GM18858 (cell line): ENCODE results near the gene THOC5.
"Not testable (repeated sequence)": the region's sequence is repeated elsewhere in the genome, so short reads cannot be mapped to it uniquely, and the experiment has no call there.

Source experiments
- ATAC-seq: cut with Tn5 transposase; IDR thresholded peaks from one replicate; pipeline ENCODE4 v1.9.1; 2021; ENCODE audit not compliant: unreplicated experiment

Gene THOC5

DNA sequence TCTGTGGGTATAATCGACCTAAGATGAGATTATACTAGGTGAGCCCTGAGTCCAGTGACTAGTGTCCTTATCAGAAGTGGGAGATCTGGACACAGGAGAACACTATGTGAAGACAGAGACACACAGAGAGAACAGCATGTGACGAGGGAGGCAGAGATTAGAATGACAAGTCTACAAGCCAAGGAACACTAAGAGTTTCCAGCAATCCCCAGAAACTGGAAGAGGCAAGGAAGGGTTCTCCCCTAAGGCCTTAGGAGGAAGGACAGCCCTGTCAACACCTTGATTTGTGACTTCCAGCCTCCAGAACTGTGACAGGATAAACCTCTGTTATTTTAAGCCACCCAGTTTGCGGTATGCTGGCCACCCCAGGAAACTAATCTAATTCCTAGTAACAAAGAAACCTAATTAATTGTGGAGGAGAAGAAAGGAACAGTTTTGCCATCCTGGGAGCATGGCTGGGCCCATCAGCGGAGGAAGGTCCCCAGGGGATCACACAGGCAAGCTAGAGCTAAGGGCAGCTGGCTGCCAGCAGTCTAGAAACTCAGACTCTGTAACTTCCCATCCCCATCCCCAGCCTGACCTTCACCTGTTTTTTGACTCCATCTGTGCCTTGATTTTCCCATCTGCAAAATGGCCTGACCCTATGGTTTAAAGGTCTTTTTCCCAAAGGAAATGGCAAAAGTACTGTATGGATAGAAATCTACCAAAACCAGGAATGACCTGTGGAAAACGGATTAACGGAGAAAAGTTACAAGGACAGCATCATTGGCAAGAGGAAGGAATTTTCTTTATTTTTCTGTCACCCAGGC lies 10.3 kb upstream of the THOC5 start:
- ATAC-seq = no peak

DNA sequence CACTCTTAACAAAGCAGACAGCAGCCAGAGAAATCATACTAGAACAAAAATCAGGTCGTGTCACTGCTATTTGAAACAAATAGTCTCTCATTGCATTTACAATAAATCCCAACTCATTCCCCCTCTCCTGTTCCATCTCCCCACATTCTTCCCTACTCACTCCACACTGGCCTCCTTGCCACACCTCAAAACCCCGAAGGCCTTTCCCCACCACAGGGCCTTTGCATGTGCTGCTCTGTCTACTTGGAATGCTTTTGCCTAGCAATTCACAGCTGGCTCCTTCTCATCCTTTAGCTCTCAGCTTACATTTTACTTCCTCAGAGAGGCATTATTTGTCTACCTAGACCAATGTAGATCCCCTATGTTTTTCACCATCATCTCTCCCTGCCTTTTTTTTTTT lies 6.3 kb upstream of the THOC5 start:
- no peak for ATAC-seq

DNA sequence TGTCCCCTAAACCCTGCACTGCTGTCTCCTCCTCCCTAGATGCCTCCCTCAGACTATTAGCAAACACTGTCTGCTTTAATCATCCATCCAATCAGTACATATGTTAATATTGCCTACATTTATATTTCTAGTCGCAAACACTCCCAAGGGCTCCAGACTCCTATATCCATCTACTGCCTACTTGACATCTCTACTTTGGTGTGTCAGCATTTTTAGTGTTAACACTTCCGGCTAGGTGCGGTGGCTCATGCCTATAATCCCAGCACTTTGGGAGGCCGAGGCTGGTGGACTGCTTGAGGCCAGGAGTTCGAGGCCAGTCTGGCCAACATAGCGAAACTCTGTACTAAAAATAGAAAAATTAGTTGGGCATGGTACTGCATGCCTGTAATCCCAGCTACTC lies 5.5 kb upstream of the THOC5 start:
- no peak for ATAC-seq

DNA sequence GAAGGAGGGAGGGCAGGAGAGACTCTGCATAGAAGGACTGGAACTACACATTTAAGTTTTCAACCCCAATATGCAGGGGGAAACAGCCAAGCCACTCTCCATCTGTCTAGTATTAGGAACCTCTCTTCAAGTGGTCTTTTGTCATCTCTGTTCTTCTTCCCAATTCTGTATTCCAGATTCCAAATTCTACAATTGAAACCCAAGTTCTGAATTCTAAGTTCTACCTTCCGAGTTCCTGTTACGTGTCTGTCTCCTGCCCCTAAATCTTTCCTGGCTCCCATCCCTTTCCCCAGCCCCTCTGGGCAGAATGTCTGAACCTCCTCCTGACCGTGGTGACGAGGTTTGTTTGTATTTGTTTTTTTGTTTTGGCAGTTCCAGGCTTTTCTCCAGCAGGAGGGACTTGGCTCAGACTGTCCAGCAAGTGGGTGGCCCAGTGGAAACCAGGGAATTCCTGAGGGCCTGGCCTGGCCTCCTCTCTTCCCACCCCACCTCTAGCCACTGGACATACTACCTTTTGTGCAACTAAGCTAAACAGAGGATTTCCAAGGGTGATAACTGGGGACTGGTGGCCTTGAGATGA lies 1.6 kb upstream of the THOC5 start:
- no peak for ATAC-seq

DNA sequence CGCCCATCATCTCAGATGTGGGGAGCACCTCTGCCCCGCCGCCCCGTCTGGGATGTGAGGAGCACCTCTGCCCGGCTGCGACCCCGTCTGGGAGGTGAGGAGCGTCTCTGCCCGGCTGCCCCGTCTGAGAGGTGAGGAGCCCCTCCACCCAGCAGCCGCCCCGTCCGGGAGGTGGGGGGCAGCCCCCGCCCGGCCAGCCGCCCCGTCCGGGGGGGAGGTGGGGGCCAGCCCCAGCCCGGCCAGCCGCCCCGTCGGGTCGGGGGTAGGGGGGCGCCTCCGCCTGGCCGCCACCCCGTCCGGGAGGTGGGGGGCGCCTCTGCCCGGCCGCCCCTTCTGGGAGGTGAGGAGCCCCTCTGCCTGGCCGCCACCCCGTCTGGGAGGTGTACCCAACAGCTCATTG lies 1.2 kb downstream of the THOC5 start:
- not testable (repeated sequence) for ATAC-seq

DNA sequence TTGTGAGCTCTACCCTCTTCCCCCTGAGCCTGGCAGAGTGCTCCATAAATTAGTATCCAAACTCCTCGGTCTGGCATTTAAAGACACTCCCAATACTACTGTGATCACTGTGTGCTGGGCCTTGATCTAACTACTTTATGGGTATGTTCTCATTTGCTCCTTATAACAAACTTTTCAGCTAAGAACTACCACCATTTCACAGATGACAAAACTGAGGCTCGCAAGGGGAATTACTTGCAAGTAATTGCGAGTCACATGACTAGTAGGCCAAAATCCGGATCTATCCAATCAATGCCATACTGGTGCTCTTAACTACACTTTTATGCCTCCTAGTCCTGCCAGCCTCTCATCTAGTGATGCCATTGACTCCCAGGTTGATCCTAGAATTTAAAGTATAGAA lies 3.6 kb downstream of the THOC5 start:
- ATAC-seq = no peak

DNA sequence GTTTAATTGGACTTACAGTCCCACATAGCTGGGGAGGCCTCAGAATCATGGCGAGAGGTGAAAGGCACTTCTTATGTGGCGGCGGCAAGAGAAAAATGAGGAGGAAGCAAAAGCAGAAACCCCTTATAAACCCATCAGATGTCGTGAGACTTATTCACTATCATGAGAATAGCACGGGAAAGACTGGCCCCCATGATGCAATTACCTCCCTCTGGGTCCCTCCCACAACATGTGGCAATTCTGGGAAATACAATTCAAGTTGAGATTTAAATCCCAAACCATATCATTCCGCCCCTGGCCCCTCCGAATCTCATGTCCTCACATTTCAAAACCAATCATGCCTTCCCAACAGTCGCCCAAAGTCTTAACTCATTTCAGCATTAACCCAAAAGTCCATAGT lies 8.5 kb downstream of the THOC5 start:
- not testable (repeated sequence) for ATAC-seq

DNA sequence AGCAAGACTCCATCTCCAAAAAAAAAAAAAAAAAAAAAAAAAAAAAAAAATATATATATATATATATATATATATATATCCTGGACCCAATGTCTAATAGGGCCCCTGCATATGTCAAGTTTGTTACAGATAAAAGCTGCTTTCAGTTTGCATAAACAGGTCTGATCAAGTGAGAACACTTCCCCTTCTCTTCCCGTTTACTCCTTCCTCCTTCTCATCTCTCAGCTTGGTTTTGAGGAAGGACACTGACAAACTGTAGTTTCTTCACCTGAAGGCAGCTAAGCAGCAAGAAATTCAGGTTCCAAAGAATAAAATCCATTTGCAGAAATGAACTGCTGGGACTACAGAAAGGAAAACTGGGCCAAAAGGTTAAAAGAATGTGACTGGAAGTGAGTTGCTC lies 11.7 kb downstream of the THOC5 start:
- ATAC-seq = no peak

DNA sequence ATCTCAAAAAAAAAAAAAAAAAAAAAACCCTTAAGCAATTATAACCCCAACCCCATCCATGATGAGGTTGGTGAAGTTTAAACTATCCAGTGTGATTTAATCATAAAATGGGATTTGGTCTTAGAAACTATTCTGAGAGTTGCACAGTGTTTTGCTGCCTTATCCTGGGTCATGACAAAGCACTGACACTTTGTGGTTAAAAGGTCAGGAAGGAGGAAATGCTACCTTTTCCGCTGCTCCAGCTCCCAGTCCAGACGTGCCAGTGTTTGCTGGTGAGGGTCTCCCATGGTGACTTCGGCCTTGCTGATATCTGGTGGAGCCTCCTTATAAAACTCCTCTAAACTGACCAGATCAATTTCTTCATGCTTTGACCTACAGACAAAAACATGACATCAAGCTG lies 14.5 kb downstream of the THOC5 start:
- ATAC-seq = no peak

DNA sequence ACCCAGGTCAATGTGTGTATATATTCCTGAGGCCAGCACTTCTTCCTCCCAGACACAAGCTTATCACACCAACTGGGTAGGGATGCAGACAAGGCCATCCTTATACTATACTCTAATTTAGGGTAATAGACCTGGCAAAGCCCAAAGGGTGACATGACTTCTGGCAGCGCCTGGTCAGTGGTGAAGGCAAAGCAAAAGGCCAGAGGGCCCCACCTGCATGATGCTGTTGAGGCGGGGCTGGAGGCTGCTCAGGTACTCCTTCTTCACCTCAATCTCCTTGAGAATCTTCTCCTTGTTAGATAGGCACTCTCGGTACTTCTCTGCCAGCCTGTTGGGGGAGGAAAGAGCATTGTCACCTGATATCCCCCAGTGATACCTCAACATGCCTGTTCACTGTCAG lies 17.1 kb downstream of the THOC5 start:
- no peak for ATAC-seq

DNA sequence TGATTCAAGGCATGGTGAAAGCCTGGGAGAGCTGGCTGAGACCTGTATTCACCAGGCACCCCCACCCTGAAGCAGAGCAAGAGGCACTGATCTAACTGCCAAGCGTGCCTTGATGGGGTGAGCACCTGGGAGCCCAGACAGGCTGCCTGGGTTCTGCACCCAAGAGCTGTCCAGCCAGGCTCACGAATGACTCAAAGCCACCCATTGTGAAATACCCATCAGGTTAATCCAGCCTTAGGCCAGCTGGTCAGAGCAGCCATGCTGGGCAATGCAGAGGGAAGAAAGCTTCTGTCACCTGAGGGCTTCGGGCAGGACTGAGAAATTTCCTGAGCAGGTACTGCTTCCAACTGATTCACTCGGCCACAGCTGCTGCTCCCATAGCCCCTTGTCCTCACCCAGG lies 22.1 kb downstream of the THOC5 start:
- no peak for ATAC-seq

DNA sequence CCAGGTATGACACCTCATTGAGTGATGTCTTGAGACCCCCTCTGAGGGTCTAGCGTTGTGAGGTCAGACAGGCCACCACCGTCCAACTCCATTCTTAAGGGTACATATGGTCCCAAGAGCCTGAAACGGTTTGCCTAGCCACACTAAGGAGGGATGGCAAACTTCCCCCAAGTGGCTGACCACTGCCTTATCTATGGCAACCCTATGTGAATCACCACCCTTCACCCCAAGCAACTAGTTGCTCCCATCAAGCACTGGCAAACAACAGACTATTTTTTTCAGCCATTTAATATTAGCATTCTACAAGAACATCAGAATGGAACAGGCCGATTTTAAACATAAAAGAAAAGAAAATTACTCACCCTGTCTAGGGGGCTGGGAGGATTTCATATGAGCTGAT lies 22.8 kb downstream of the THOC5 start:
- no peak for ATAC-seq

DNA sequence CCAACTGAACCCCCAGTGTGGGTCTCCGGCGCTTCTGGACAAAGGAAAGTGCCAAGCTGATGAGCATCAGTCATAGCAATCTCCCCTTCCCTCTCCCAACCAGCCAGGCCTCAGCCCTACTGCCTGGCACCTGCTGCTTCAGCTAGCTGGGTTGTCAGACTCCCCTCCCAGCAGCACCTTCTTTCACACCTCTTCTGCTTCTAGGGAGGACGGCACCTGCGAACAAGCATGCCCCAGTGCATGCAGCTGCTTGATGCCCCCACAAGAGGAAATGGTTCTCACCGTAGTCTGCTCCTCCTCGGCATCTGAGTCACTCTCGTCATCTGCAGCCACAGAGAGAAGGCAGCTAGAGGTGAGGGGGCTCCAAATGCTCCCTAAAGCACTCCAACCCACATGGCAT lies 25.4 kb downstream of the THOC5 start:
- no peak for ATAC-seq

DNA sequence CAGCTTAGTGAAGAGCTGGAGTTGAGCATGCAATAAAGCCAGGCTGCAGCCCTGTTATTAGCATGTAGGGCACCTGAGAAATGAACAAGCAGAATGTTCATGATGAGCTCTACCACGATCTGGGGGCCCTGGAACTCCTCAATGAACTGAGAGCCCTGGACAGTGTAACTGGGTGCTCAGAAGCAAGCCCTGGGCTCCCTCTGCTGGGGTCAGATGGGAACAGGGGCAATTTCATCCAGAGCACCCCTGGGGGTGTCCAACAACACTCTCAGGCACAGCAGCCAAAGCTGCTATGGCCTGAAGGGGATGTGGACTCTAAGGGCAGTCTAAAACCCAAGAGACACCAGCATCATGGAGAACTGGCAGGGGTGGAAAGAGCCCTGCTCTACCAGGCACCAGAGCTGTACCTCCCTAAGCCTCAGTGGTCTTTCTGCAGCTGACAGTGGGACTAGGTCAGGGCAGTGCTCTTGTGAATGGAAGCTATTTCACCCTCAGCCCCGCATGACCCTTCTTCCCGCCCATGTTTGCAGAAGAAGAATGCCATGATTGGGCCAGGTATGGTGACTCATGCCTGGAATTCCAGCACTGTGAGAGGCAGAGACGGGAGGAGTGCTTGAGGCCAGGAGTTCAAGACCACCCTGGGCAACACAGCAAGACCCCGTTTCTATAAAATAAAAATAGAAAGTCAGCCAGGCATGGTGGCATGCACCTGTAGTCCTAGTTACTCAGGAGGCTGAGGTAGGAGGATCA lies 28.9 kb downstream of the THOC5 start:
- no peak for ATAC-seq

DNA sequence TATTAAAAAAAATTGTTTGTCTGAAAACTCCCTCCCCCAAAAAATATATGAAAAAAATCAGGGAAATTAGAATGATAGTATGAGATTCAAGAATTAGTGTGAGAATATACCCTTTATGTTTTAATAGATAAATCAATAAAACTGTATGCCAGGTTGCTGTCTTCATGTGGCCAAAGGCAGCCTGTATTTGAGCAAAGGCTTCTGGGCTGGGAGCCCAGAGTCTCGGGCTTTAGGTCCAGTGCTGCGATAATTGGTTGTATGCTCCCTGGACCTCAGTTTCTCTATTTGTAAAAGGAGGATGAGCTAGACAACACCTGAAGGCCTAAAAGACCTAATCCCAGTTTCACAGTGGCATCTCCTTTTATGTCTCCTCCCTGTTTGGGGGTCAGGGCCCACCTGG lies 29.8 kb downstream of the THOC5 start:
- ATAC-seq = no peak

DNA sequence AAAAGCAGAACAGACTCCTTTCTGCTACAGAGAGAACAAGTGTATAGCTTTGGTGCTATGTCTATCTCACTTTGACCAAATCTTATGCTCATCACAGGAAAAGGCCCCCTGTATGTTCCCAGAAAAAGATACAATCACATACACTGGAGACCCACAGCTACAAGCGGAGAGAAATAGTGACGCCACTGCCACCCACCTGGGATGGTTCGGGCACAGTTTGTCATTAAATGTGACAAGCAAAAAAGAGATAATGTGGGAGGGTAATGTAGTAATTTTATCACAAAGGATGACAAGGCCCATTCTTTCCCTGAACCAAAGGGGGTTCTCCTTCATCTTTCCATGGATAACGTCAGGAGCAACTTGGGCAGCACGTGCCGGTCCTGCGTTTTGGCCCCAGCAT lies 32.0 kb downstream of the THOC5 start:
- ATAC-seq = no peak

DNA sequence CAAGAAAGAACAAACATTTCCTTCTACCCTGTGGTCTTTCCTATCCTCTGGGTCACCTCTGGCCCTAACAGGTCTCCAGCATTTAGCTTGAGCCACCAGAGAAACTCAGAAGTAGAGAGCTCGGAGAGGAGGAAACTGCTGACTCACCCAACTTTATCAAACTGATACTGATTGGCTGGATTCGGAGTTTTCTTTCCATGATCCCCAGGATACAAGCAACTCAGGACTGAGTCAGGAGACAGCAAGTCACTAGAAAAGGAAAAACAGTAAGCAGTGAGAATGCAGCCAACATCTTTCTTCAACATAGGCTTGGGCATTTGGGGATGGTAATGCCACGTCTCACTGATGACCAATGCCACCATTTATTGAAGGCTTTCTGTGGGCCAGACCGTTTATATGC lies 32.7 kb downstream of the THOC5 start:
- ATAC-seq = no peak

DNA sequence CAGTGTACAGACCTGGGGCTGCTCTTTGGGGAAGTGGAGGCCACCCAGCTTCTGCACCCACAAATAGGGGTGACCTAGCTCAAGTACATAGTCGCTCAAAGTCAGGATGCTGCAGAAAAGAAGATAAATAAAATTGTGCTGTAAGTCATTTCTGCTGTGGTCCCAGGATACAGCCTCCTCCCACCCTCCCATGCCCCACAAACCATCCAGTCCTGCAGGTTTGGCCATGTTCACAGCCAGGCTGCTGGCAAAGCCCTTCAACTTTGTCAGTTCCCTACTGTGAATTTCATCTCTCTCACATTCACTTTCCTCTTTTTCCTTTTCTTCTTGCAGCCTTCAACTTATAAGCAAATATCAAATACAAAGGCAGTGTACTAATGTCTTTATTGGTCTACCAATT lies 33.6 kb downstream of the THOC5 start:
- ATAC-seq = no peak

DNA sequence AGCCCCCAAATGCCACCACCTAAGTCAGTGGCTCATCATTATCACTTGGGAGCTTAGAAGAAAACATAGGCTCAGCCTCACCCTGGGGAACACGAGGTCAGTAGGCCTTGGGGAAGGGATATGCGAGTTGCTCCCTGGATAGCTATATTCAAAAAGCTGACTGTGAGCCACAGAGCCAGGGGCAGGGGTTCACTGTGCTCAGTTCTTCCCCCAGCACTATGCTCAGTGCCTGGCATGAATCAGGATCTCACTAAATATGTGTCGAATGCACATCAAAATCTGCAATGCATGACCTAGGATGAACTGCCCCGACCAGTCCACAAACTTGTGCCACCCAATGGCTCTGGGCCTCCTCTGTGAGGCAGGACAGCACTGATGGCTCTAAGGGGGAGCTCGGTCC lies 35.1 kb downstream of the THOC5 start:
- no peak for ATAC-seq

DNA sequence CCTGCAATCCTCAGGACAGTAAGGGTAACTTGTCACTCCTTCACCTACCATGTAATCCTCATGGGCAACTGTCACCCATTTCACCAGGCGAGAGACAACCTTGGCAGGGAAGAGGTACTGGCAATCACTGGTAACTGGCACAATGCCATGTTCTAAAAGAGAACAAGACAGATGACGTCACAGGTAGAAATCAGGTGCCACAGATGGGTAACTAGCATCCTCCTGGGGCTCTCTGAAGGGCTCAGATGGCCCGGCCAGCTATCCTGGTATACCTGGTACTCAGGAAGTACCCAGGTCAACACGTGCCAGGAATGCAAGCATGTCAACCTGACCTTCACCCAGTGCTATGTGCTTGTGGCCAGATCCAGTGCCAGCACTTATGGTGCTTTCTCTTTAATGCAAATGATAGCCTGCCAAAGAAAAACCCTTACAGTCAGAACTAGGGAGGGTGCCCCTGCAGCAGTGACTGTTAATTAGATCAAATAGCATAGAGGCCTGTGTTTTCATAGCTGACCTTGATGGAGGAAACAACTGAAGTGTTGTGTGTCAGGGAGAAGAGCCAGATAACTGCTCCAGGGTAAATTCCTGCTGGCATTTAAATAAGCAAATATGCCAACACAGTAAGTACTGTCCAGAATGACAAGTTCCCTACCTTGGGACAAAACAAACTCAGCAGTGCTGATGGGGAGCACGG lies 36.2 kb downstream of the THOC5 start:
- ATAC-seq = no peak

DNA sequence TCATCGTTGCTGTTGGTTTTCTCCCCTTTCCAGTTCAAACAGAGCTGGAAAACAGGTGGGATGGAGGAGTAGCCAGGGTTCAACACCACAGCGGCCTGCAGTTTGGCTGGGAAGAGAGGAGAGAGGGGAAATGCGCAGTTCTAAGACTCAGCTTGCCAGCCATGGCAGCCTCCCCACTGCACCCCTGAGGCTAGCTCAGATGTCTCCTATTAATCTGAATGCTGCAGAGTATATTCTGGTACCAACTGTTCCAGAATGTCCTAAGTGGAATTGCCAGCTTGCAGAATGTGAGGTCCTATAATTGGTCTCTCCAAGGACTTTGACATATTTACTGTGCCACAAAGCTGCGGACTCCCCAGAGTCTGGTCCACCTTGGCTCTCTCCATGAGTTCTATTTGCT lies 41.5 kb downstream of the THOC5 start:
- no peak for ATAC-seq
